Putamen (tissue), 1 donor: ENCODE measurements around the gene GAB2.
A peak's percentile ranks its signal among the peaks of the same experiment; 100 is the strongest.
"Not testable (repeated sequence)": the region's sequence is repeated elsewhere in the genome, so short reads cannot be mapped to it uniquely, and the experiment has no call there.

Source experiments
- DNase-seq: peaks from one replicate; pipeline ENCODE4 v3.0.0-alpha.2; 2016; ENCODE audit warnings: low spot score

The GAB2 gene

GRCh38 chr11:78417175-78417887 is at the start of gene GAB2:
Gene GAB2, minus strand, starts transcription at chr11:78417820. Its CDS starts 100 bp downstream, at chr11:78417720.
- DNase-seq: no peak

GRCh38 chr11:78467370-78467769 is 49.8 kb upstream of the GAB2 start:
- no peak for DNase-seq

- DNase-seq: no peak
Measured at GRCh38 chr11:78465169-78465942, 47.7 kb upstream of the GAB2 start.

- not testable (repeated sequence) for DNase-seq
Measured at GRCh38 chr11:78464787-78465168, 47.2 kb upstream of the GAB2 start.

- no peak for DNase-seq
Measured at GRCh38 chr11:78460471-78460870, 42.9 kb upstream of the GAB2 start.

GRCh38 chr11:78459738-78460137 is 42.1 kb upstream of the GAB2 start:
- DNase-seq: no peak

- DNase-seq: no peak
Measured at GRCh38 chr11:78457448-78457847, 39.8 kb upstream of the GAB2 start.

- no peak for DNase-seq
Measured at GRCh38 chr11:78453140-78453935, 35.7 kb upstream of the GAB2 start.

GRCh38 chr11:78451371-78452150 is 33.9 kb upstream of the GAB2 start:
- no peak for DNase-seq

GRCh38 chr11:78450866-78451265 is 33.2 kb upstream of the GAB2 start:
- no peak for DNase-seq

GRCh38 chr11:78449866-78450265 is 32.2 kb upstream of the GAB2 start:
- DNase-seq: no peak

- DNase-seq: no peak
Measured at GRCh38 chr11:78446210-78446609, 28.6 kb upstream of the GAB2 start.

- DNase-seq: no peak
Measured at GRCh38 chr11:78444726-78445125, 27.1 kb upstream of the GAB2 start.

- no peak for DNase-seq
Measured at GRCh38 chr11:78441956-78442355, 24.3 kb upstream of the GAB2 start.

GRCh38 chr11:78438298-78438975 is 20.8 kb upstream of the GAB2 start:
- no peak for DNase-seq

GRCh38 chr11:78432956-78433355 is 15.3 kb upstream of the GAB2 start:
- no peak for DNase-seq

- no peak for DNase-seq
Measured at GRCh38 chr11:78432058-78432515, 14.5 kb upstream of the GAB2 start.

GRCh38 chr11:78429660-78430059 is 12.0 kb upstream of the GAB2 start:
- DNase-seq: no peak

- DNase-seq: no peak
Measured at GRCh38 chr11:78429209-78429608, 11.6 kb upstream of the GAB2 start.

- peak; percentile 47 for DNase-seq
Measured at GRCh38 chr11:78428773-78429172, 11.2 kb upstream of the GAB2 start.

GRCh38 chr11:78428266-78428636 is 10.6 kb upstream of the GAB2 start:
- DNase-seq: no peak
